Panc1 (cell line): ENCODE data around the gene GOPC. TPM values are rescaled to one million over a fixed set of nuclear protein-coding genes. Genes with fewer than 3 reads are reported as not detected.

Experiments
- ATAC-seq: fragments of 200-7000 bp; cut with Tn5 transposase; 2 replicates; pipeline ENCODE4 v1.9.1; 2020; ENCODE audit warnings: mild to moderate bottlenecking, moderate library complexity
- BruUV-seq: library from RNA; stranded (reverse); fragments of 400-500 nt; replicated peaks from 2 replicates; lab custom pipeline; 2021; lab: Mats Ljungman, UMichigan
- CTCF ChIA-PET: fragments of 300-600 bp; sonication (Branson Sonifier 250); formaldehyde crosslinking; loops from one replicate; lab custom pipeline; 2022; ENCODE audit warnings: antibody characterized with exemption; lab: Charles Lee
- POLR2A ChIA-PET: fragments of 300-600 bp; sonication (Branson Sonifier 250); formaldehyde crosslinking; loops from one replicate; lab custom pipeline; 2022; ENCODE audit warnings: antibody characterized with exemption; lab: Charles Lee
- DNase-seq: peaks from one replicate; pipeline ENCODE4 v3.0.0-alpha.2; 2010; ENCODE audit warnings: low read depth, low spot score
- H3K27ac ChIP-seq: 2 replicates; pipeline ENCODE4 v1.5.1; 2011; ENCODE audit warnings: mild to moderate bottlenecking, low read length, inconsistent platforms
- H3K27me3 ChIP-seq: fragments of 200-500 bp; sonication (Bioruptor generic); 2 replicates; pipeline ENCODE4 v1.6.0; 2014; ENCODE audit warnings: low read length, inconsistent platforms; ENCODE audit not compliant: control insufficient read depth, insufficient read depth
- H3K36me3 ChIP-seq: fragments of 200-500 bp; sonication (Bioruptor generic); 2 replicates; pipeline ENCODE4 v1.5.1; 2014; ENCODE audit warnings: inconsistent platforms, mild to moderate bottlenecking, low read length, moderate library complexity; ENCODE audit not compliant: control insufficient read depth, insufficient read depth
- H3K4me1 ChIP-seq: 2 replicates; pipeline ENCODE4 v1.5.1; 2011; ENCODE audit warnings: inconsistent platforms, mild to moderate bottlenecking, low read length, moderate library complexity; ENCODE audit not compliant: control insufficient read depth, insufficient read depth
- H3K4me3 ChIP-seq, 2 experiments: 2 replicates each; pipeline ENCODE4 v1.5.1; 2011 to 2012; ENCODE audit warnings: low read depth in 2 of 2, low read length in 2 of 2, mild to moderate bottlenecking in 2 of 2, inconsistent platforms in 1 of 2, moderate library complexity in 1 of 2
- H3K9me3 ChIP-seq: fragments of 200-500 bp; sonication (Bioruptor generic); 2 replicates; pipeline ENCODE4 v1.5.1; 2014; ENCODE audit warnings: low read depth, mild to moderate bottlenecking, inconsistent platforms, low read length, moderate library complexity; ENCODE audit not compliant: control insufficient read depth, insufficient read depth
- POLR2AphosphoS5 ChIP-seq: IDR thresholded peaks from 2 replicates; pipeline ENCODE4 v1.6.1; 2012; ENCODE audit warnings: mild to moderate bottlenecking, low read depth, low read length, moderate library complexity
- SIN3A ChIP-seq: IDR thresholded peaks from 2 replicates; pipeline ENCODE4 v1.6.1; 2012; ENCODE audit warnings: low read depth, mild to moderate bottlenecking, low read length, moderate library complexity, borderline replicate concordance; ENCODE audit not compliant: insufficient read depth
- TCF7L2 ChIP-seq: IDR thresholded peaks from 2 replicates; pipeline ENCODE4 v1.6.1; 2011; ENCODE audit warnings: mild to moderate bottlenecking, low read depth, low read length, inconsistent platforms
- in situ Hi-C: cut with HindIII; loops from 2 replicates; pipeline ENCODE4 v1.10.0; 2016; ENCODE audit warnings: low sequenced_read_pairs, low pct_unique_long_range_greater_than_20kb
- intact Hi-C: fragments of 100-400 bp; cut with micrococcal nuclease; formaldehyde crosslinking; loops from one replicate; pipeline ENCODE4 v1.10.0; 2022; ENCODE audit not compliant: unreplicated experiment
- total RNA-seq: library from RNA; stranded (reverse); gene quantifications from one replicate; pipeline ENCODE4 v1.2.1, GENCODE V29; 2021; ENCODE audit not compliant: unreplicated experiment
- TF ChIP-seq, protein P1 (sequence below): fragments of 450-650 bp; IDR thresholded peaks from 2 replicates; pipeline ENCODE4 v1.5.1; 2017; ENCODE audit warnings: mild to moderate bottlenecking
- TF ChIP-seq, protein P2 (sequence below), 2 experiments: IDR thresholded peaks; 2 replicates each; pipeline ENCODE4 v1.6.1; 2011 to 2012; ENCODE audit warnings: low read depth in 2 of 2, control low read depth in 1 of 2, low read length in 1 of 2, mild to moderate bottlenecking in 1 of 2, moderate library complexity in 1 of 2; ENCODE audit not compliant: insufficient read depth in 1 of 2

Gene GOPC
- total RNA-seq, 1 experiment from 2014 or later = 32.2 TPM

DNA sequence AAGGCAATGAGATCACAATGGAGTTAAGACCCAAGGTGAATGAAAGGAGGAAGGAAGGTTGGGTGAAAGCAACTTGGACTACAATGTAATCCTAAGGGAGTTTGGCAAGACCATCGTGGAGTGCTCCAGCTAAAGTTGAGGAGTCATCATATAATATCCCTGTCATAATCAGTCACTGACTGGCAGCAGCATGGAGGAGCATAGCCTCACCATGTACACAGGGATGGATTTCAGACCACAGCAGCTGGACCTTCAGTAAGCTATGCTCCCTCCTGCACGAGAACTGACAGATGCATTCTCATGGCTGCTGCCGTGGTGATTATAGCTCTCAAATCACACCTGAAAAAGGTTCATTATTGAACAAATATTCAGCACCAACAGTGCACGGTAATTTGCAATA lies 43.0 kb downstream of the GOPC start:
- ChIA-PET POLR2A (no interaction called here), CTCF (no interaction called here)
- no TSS peak for BruUV-seq
- intact Hi-C loops (no loop called here), in situ Hi-C loops (no loop called here)
- Histone ChIP-seq H3K4me3 (no peak overlapping the region), H3K27me3 (no peaks in the 10 kb centered on the region), H3K9me3 (no peaks in the 10 kb centered on the region), H3K27ac (no peak overlapping the region), H3K4me1 (peaks cover 8% of the 10 kb centered on the region), H3K36me3 (peaks cover 13% of the 10 kb centered on the region)
- DNase-seq (no peak), ATAC-seq (no peak)
- TF ChIP-seq TCF7L2 (no peak), SIN3A (no peak), POLR2AphosphoS5 (no peak)
- TF ChIP-seq, protein P1, sequence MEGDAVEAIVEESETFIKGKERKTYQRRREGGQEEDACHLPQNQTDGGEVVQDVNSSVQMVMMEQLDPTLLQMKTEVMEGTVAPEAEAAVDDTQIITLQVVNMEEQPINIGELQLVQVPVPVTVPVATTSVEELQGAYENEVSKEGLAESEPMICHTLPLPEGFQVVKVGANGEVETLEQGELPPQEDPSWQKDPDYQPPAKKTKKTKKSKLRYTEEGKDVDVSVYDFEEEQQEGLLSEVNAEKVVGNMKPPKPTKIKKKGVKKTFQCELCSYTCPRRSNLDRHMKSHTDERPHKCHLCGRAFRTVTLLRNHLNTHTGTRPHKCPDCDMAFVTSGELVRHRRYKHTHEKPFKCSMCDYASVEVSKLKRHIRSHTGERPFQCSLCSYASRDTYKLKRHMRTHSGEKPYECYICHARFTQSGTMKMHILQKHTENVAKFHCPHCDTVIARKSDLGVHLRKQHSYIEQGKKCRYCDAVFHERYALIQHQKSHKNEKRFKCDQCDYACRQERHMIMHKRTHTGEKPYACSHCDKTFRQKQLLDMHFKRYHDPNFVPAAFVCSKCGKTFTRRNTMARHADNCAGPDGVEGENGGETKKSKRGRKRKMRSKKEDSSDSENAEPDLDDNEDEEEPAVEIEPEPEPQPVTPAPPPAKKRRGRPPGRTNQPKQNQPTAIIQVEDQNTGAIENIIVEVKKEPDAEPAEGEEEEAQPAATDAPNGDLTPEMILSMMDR = no peak
- TF ChIP-seq, protein P2, sequence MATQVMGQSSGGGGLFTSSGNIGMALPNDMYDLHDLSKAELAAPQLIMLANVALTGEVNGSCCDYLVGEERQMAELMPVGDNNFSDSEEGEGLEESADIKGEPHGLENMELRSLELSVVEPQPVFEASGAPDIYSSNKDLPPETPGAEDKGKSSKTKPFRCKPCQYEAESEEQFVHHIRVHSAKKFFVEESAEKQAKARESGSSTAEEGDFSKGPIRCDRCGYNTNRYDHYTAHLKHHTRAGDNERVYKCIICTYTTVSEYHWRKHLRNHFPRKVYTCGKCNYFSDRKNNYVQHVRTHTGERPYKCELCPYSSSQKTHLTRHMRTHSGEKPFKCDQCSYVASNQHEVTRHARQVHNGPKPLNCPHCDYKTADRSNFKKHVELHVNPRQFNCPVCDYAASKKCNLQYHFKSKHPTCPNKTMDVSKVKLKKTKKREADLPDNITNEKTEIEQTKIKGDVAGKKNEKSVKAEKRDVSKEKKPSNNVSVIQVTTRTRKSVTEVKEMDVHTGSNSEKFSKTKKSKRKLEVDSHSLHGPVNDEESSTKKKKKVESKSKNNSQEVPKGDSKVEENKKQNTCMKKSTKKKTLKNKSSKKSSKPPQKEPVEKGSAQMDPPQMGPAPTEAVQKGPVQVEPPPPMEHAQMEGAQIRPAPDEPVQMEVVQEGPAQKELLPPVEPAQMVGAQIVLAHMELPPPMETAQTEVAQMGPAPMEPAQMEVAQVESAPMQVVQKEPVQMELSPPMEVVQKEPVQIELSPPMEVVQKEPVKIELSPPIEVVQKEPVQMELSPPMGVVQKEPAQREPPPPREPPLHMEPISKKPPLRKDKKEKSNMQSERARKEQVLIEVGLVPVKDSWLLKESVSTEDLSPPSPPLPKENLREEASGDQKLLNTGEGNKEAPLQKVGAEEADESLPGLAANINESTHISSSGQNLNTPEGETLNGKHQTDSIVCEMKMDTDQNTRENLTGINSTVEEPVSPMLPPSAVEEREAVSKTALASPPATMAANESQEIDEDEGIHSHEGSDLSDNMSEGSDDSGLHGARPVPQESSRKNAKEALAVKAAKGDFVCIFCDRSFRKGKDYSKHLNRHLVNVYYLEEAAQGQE (IDR thresholded peaks at IDR 0.05; ENCODE audit: insufficient read depth in 1 of 2, low read depth in 2 of 2, low read length in 1 of 2) = no peak

DNA sequence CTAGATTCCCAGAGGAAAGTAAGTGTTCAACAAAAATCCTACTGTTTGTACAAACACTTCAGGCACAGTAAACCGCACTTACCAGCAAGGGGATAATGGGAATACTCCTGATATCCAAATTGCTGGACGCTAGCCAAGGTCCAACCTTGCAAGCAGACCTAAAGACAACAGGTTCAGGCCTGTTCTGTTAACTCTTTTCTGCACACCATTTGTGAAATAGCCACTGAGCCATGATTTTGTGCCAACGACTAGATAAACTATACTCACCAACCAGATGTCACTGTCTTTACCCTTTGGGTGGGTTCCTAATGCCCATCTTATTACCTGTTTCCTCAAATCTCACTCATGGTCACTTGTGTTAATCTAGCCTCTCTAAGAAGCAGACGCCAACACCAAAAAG lies 43.5 kb downstream of the GOPC start:
- Histone ChIP-seq H3K9me3 (no peaks in the 10 kb centered on the region), H3K36me3 (peaks cover 12% of the 10 kb centered on the region), H3K27me3 (no peaks in the 10 kb centered on the region), H3K4me3 (no peak overlapping the region), H3K27ac (no peak overlapping the region), H3K4me1 (peaks cover 8% of the 10 kb centered on the region)
- in situ Hi-C loops (no loop called here), intact Hi-C loops (no loop called here)
- ChIA-PET CTCF (no interaction called here), POLR2A (no interaction called here)
- no TSS peak for BruUV-seq
- DNase-seq (no peak), ATAC-seq (no peak)
- TF ChIP-seq POLR2AphosphoS5 (no peak), SIN3A (no peak), TCF7L2 (no peak)
- TF ChIP-seq, protein P1 = no peak
- TF ChIP-seq, protein P2 (IDR thresholded peaks at IDR 0.05; ENCODE audit: insufficient read depth in 1 of 2, low read depth in 2 of 2, low read length in 1 of 2) = no peak
